ENCODE measurements around the gene AMER3. TPM values are rescaled to one million over a fixed set of nuclear protein-coding genes. Genes with fewer than 3 reads are reported as not detected.

The AMER3 gene
- total and polyA plus RNA-seq, 2 of the 8 experiments (the other 6 are each of a cell fraction or from before 2014, with no cell fraction given): 0.15 to 0.19 TPM

DNA sequence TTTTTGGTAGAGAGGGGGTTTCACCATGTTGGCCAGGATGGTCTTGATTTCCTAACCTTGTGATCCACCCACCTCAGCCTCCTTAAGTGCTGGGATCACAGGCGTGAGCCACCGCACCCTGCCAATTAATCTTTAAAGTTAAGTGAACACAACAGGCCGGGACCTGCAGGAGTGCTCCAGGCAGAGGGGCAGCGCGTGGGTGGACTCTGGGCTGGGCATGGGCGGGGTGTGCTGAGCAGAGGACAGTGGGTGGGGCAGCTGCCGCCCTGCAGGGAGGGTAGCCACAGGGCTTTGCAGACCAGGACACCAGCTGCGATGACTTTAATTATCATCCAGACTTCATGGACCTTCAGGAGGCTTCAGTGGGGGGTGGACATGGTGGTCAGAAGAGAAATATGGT is 35.3 kb upstream of the AMER3 start:
- Histone ChIP-seq H3K27me3 (replicated peaks in 1 of 4; ENCODE audit: control insufficient read depth in 3 of 4, extremely low read depth in 1 of 4, insufficient read depth in 3 of 4, low read length in 3 of 4) (no peaks in the 10 kb centered on the region; a peak in 1 of 7 replicates), H3K18ac (ENCODE audit: extremely low read depth, low read length) (no peak overlapping the region), H3K4me3 (ENCODE audit: extremely low read depth in 1 of 4, insufficient read depth in 2 of 4, low read depth in 3 of 4, low read length in 4 of 4) (no peak overlapping the region), H2AFZ (ENCODE audit: low read length) (no peak overlapping the region), H3K4me2 (ENCODE audit: insufficient read depth in 1 of 2, low read depth in 2 of 2, low read length in 2 of 2) (no peak overlapping the region), H2BK15ac (ENCODE audit: low read length) (no peak overlapping the region), H3K23ac (ENCODE audit: insufficient read length) (no peak overlapping the region), H4K5ac (ENCODE audit: insufficient read length, low read depth, low read length) (no peak overlapping the region), H2BK120ac (replicated peaks; ENCODE audit: low read depth, low read length) (no peak overlapping the region), H3K4ac (replicated peaks; ENCODE audit: insufficient read length, low read depth, low read length) (no peak overlapping the region), H3K36me3 (ENCODE audit: control insufficient read depth in 2 of 4, insufficient read depth in 4 of 4, low read length in 3 of 4) (no peaks in the 10 kb centered on the region), H2BK5ac (ENCODE audit: low read depth, low read length) (no peak overlapping the region), H2BK20ac (ENCODE audit: low read length) (no peak overlapping the region), H3K9ac (replicated peaks in 1 of 4; ENCODE audit: extremely low read depth in 1 of 4, low read depth in 3 of 4, low read length in 3 of 4) (no peak overlapping the region), H4K8ac (ENCODE audit: extremely low read depth, insufficient read depth, low read length) (no peak overlapping the region), H3K9me3 (ENCODE audit: insufficient read depth in 2 of 2, low read depth in 1 of 2, low read length in 1 of 2) (0 out of 4 replicates have a peak, but pooled peaks cover 0 to 3% of the 10 kb centered on the region in 2 experiments), H3K4me1 (replicated peaks in 1 of 4; ENCODE audit: control insufficient read depth in 3 of 4, insufficient read depth in 4 of 4, low read length in 3 of 4) (no peaks in the 10 kb centered on the region), H3K14ac (ENCODE audit: insufficient read length) (no peak overlapping the region), H3K56ac (replicated peaks; ENCODE audit: insufficient read length, low read depth, low read length) (no peak overlapping the region), H2AK5ac (ENCODE audit: low read depth, low read length) (no peak overlapping the region), H3K79me1 (ENCODE audit: low read depth, low read length) (no peaks in the 10 kb centered on the region), H3K27ac (ENCODE audit: low read depth, low read length) (no peak overlapping the region), H4K91ac (replicated peaks; ENCODE audit: insufficient read length, low read length) (no peak overlapping the region), H3K79me2 (ENCODE audit: control insufficient read depth in 1 of 2, insufficient read depth in 2 of 2, low read length in 2 of 2) (no peaks in the 10 kb centered on the region), H4K20me1 (replicated peaks in 1 of 2; ENCODE audit: control insufficient read depth in 1 of 2, insufficient read depth in 2 of 2, low read length in 2 of 2) (peaks cover 0 to 3% of the 10 kb centered on the region in 2 experiments), H3K23me2 (ENCODE audit: low read depth, low read length) (peaks cover 5% of the 10 kb centered on the region; the same call in 1 of the 2 replicates), H2BK12ac (ENCODE audit: low read depth, low read length) (no peak overlapping the region)
- DNase-seq (ENCODE audit: low read depth in 1 of 2, low spot score in 2 of 2): no peak
- FAIRE-seq: no peak
- WGBS, 2 experiments (ENCODE audit: extremely low coverage in 1 of 2, insufficient coverage in 1 of 2, insufficient read length in 1 of 2, insufficient replicate concordance in 2 of 2, low coverage in 1 of 2, low lambda C conversion rate in 2 of 2, missing lambda C conversion rate in 1 of 2): 93% methylated on average over 8 of the region's 8 CpGs; no CpG with 5 or more reads in 1 of the 2 experiments
- CTCF ChIA-PET (ENCODE audit: partially characterized antibody): no interaction called here
- POLR2A ChIA-PET (ENCODE audit: partially characterized antibody): no interaction called here

Data from H1 (cell line).